Psoas muscle (tissue), 8 donors: ENCODE results near the gene AUTS2. TPM values are rescaled to one million over a fixed set of nuclear protein-coding genes. Genes with fewer than 3 reads are reported as not detected.

Experiments
- ATAC-seq, 4 donors: fragments of 200-7000 bp; cut with Tn5 transposase; one replicate each; pipeline ENCODE4 v1.9.1; 2020; ENCODE audit warnings: moderate library complexity in 3 of 4, mild to moderate bottlenecking in 2 of 4
- DNase-seq, 2 donors: peaks; one replicate each; pipeline ENCODE4 v3.0.0-alpha.2; 2020
- H3K27ac ChIP-seq: fragments of 200-600 bp; one replicate; pipeline ENCODE4 v1.8.0; 2022
- H3K27me3 ChIP-seq, 3 donors: fragments of 200-600 bp in 1 of 3; one replicate each; pipeline versions ENCODE4 v1.6.1 to v1.8.0; 2013 to 2022; ENCODE audit warnings: low read length in 2 of 3, mild to moderate bottlenecking in 2 of 3, moderate library complexity in 1 of 3; ENCODE audit not compliant: insufficient read depth in 3 of 3
- H3K36me3 ChIP-seq, 2 donors: fragments of 200-600 bp in 1 of 2; one replicate each; pipeline versions ENCODE4 v1.6.1 to v1.8.0; 2013 to 2022; ENCODE audit warnings: low read depth in 1 of 2, mild to moderate bottlenecking in 1 of 2, moderate library complexity in 1 of 2; ENCODE audit not compliant: insufficient read depth in 1 of 2
- H3K4me1 ChIP-seq: fragments of 200-600 bp; one replicate; pipeline ENCODE4 v1.8.0; 2022
- H3K4me3 ChIP-seq: fragments of 200-600 bp; one replicate; pipeline ENCODE4 v1.8.0; 2022; ENCODE audit warnings: mild to moderate bottlenecking
- H3K9me3 ChIP-seq: fragments of 200-600 bp; one replicate; pipeline ENCODE4 v1.8.0; 2022
- WGBS, 3 donors: extraction: QIAGEN DNeasy Blood & Tissue Kit; methylation state at CpG; one replicate each; pipeline versions ENCODE4 v1.1.6 to v1.1.7; 2013; 5-methylcytosine and 5-hydroxymethylcytosine counted together
- intact Hi-C, 2 donors: fragments of 100-400 bp; cut with DNase I; formaldehyde crosslinking; loops; one replicate each; pipeline versions ENCODE4 v1.11.0 to v1.14.2; 2022
- polyA plus RNA-seq, 3 donors: library from polyadenylated mRNA; stranded (reverse); fragments of 200-250 nt; gene quantifications; one replicate each; pipeline ENCODE4 v1.2.3, GENCODE V29; 2013
- total RNA-seq, 4 donors: library from RNA; stranded (reverse); fragmentation: NEBNext Ultra II Directional in 2 of 4; extraction: Animal tissue kit (Norgen Biotek cat#: 25700) in 2 of 4; gene quantifications; one replicate each; pipeline versions ENCODE4 v1.2.1 to v1.2.4, GENCODE V29; 2021 to 2023
- TF ChIP-seq, protein P1 (sequence below): fragments of 200-600 bp; IDR thresholded peaks from one replicate; pipeline ENCODE4 v1.8.0; 2022; ENCODE audit warnings: antibody characterized with exemption
- donor health status: healthy with polysubstance abuse.
- donor health status: DM: no; HTN: no; CAD: no; lungs with moderate emphysema.
- donor health status: Bipolar disorder and iron deficiency.
- donor health status: healthy.
- donor health status: DM: yes; HTN: yes; CAD: no.
- donor health status: DM: no; HTN: no; CAD: no.
- donor health status: DM: no; HTN: no; CAD: no.
- donor health status: DM: yes; HTN: yes; CAD: no.

Gene AUTS2
- total and polyA plus RNA-seq, 7 donors, result 5.0 to 33.5 (median 14.3) TPM

DNA sequence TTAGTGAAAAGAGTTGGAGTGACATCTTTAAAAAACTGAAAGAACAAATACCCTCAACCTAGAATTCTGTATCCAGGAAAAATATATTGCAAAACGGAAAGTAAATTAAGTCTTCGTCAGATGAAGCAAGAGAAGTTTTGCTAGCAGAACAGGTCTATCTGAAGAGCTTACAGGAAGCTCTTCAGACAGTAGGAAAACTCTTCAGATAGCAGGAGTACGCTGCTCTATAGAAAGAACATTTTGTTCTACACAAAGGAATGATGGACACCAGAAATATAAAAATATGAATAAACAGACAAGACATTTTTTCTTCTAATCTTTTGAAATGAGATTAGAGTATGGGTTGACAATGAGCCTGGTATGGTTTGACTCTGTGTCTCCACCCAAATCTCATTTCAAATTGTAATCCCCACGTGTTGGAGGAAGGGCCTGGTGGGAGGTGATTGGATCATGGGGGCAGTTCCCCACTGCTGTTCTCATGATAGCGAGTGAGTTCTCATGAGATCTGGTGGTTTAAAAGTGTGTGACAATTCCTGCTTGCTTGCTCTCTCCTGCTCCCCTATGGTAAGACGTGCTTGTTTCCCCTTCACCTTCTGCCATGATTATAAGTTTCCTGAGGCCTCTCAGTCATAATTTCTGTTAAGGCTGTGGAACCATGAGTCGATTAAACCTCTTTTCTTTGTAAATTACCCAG lies 567.3 kb downstream of the AUTS2 start:
- TF ChIP-seq, protein P1, sequence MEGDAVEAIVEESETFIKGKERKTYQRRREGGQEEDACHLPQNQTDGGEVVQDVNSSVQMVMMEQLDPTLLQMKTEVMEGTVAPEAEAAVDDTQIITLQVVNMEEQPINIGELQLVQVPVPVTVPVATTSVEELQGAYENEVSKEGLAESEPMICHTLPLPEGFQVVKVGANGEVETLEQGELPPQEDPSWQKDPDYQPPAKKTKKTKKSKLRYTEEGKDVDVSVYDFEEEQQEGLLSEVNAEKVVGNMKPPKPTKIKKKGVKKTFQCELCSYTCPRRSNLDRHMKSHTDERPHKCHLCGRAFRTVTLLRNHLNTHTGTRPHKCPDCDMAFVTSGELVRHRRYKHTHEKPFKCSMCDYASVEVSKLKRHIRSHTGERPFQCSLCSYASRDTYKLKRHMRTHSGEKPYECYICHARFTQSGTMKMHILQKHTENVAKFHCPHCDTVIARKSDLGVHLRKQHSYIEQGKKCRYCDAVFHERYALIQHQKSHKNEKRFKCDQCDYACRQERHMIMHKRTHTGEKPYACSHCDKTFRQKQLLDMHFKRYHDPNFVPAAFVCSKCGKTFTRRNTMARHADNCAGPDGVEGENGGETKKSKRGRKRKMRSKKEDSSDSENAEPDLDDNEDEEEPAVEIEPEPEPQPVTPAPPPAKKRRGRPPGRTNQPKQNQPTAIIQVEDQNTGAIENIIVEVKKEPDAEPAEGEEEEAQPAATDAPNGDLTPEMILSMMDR, result no peak
- ATAC-seq (no peak), DNase-seq (no peak)
- Histone ChIP-seq H3K27ac (no peak overlapping the region), H3K36me3 (no peaks in the 10 kb centered on the region), H3K9me3 (peaks cover 5% of the 10 kb centered on the region), H3K4me1 (peaks cover 7% of the 10 kb centered on the region), H3K27me3 (no peaks in the 10 kb centered on the region), H3K4me3 (no peak overlapping the region)
- WGBS, 3 donors, result 93 to 96% (median 94%) methylated on average over 7 of the region's 7 CpGs
- intact Hi-C loops, result no loop called here

DNA sequence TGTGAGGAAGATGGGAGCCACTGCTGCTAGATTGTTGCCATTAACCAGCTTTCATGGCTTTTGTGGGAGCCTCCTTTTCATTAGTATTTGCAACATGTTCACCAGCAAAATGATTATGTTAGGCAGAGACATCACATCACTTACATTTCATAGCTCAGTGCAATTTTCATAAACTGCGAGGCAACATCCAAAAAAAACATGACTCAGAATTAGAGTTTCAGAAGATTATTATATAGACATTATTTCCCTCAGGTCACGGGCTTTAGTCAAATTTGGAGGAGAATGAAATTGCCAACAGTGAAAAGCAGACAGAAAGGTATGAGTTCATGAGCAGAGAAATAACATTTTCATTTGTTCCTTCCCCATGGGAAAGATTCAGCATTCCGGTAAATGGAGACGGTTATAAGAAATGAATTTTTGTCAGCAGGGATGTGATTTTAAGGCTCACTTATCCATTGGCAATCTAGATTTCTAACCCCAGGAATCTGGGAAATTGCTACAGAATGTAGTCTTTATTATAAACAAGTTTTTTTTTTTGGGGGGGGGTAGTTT lies 573.2 kb downstream of the AUTS2 start:
- Histone ChIP-seq H3K27ac (no peak overlapping the region), H3K36me3 (no peaks in the 10 kb centered on the region), H3K27me3 (no peaks in the 10 kb centered on the region), H3K4me3 (no peak overlapping the region), H3K9me3 (peaks cover 5% of the 10 kb centered on the region), H3K4me1 (no peaks in the 10 kb centered on the region)
- intact Hi-C loops, result no loop called here
- WGBS, 3 donors, result 91 to 93% (median 92%) methylated on average over 4 of the region's 4 CpGs
- no peak for DNase-seq
- TF ChIP-seq, protein P1, result no peak
- ATAC-seq, result no peak

DNA sequence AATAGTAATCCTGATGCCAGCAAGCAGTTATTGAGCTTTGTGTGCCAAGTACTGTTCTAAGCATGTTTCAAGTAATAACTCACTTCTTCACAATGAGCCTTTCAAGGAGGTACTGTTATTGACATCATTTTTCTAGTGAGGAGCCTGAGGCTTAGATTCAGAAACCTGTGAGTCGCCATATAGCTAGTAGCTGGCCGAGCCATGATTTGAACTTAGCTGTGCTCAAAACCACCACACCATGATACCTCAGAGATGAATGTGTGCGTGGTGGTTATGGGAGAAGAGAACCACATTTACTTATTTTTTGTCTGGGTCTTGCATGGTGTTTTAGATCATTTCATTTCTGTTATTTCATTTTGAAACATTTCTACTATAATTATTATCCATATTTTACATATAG lies 578.9 kb downstream of the AUTS2 start:
- 94 to 99% (median 97%) methylated on average over 3 of the region's 3 CpGs for WGBS, 3 donors
- H3K4me3 ChIP-seq, result no peak overlapping the region
- no peak overlapping the region for H3K27ac ChIP-seq
- H3K27me3 ChIP-seq, result no peaks in the 10 kb centered on the region
- DNase-seq, result no peak
- H3K9me3 ChIP-seq, result no peaks in the 10 kb centered on the region
- ATAC-seq, result no peak
- no peaks in the 10 kb centered on the region for H3K4me1 ChIP-seq
- TF ChIP-seq, protein P1, result no peak
- intact Hi-C loops, result no loop called here
- no peaks in the 10 kb centered on the region for H3K36me3 ChIP-seq

DNA sequence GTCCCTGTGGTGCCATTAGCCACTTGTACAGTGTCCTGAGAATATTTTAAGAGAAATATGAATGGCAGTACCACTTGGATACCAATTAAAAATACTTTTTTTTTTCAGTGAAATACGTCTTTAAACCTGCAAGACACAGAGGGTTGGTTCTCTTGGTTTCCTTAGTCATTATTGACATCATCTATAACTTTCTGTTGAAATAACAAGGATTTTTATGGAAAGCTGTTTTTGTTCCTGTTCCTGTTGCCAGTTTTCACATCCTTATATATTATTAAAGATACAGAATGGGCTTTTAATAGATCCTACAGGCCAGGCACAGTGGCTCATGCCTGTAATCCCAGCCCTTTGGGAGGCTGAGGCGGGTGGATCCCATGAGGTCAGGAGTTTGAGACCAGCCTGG lies 579.9 kb downstream of the AUTS2 start:
- intact Hi-C loops, result no loop called here
- Histone ChIP-seq H3K4me1 (no peaks in the 10 kb centered on the region), H3K27ac (no peak overlapping the region), H3K9me3 (no peaks in the 10 kb centered on the region), H3K4me3 (no peak overlapping the region), H3K27me3 (no peaks in the 10 kb centered on the region), H3K36me3 (no peaks in the 10 kb centered on the region)
- 89 to 98% (median 94%) methylated on average over 2 of the region's 2 CpGs for WGBS, 3 donors
- no peak for DNase-seq
- TF ChIP-seq, protein P1, result no peak
- ATAC-seq, result no peak

DNA sequence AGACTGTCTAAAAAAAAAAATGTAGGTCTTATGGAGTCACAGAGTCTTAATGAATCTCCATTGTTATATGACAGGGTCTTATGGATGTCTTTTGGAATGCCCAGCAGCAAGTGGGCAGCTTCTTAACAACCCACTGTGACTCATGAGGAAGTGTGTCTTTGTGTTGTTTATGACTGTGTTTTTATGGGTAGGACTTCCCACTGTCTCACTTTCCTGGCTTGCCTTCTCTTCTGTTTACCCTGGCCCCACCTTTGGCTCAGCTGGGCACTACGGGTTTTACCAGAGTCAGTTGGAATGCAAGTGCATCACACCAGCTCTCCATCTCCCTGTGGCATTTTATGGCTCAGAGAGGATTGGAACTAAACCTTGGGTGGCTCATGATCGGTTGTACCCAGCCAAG lies 580.5 kb downstream of the AUTS2 start:
- WGBS, 3 donors, result 48 to 61% (median 60%) methylated on average over 2 of the region's 2 CpGs
- Histone ChIP-seq H3K4me3 (no peak overlapping the region), H3K9me3 (no peaks in the 10 kb centered on the region), H3K27ac (no peak overlapping the region), H3K4me1 (no peaks in the 10 kb centered on the region), H3K36me3 (no peaks in the 10 kb centered on the region), H3K27me3 (no peaks in the 10 kb centered on the region)
- no peak for DNase-seq
- no peak for ATAC-seq
- intact Hi-C loops, result no loop called here
- TF ChIP-seq, protein P1, result no peak
